NB4 (cell line): ENCODE results near the gene S1PR5.
A peak's percentile ranks its signal among the peaks of the same experiment; 100 is the strongest.
"Not testable (repeated sequence)": the region's sequence is repeated elsewhere in the genome, so short reads cannot be mapped to it uniquely, and the experiment has no call there.

Experiments used
- DNase-seq: peaks from one replicate; pipeline ENCODE4 v3.0.0; 2010; ENCODE audit warnings: low read depth
- H3K4me3 ChIP-seq: one replicate; pipeline ENCODE4 v1.5.1; 2011; ENCODE audit warnings: mild to moderate bottlenecking, low read depth, low read length, moderate library complexity
- CTCF ChIP-seq: IDR thresholded peaks from one replicate; pipeline ENCODE4 v1.5.1; 2012; ENCODE audit warnings: low read depth, low read length
- MAX ChIP-seq: IDR thresholded peaks from 2 replicates; pipeline ENCODE4 v1.6.1; 2011; ENCODE audit warnings: low read depth, low read length
- MYC ChIP-seq: IDR thresholded peaks from 2 replicates; pipeline ENCODE4 v1.6.1; 2011; ENCODE audit warnings: low read depth, low read length
- POLR2A ChIP-seq: IDR thresholded peaks from 2 replicates; pipeline ENCODE4 v1.6.1; 2011; ENCODE audit warnings: mild to moderate bottlenecking; ENCODE audit not compliant: insufficient read length; ENCODE audit errors: extremely low read depth

The S1PR5 gene

GRCh38 chr19:10553943-10554381 lies 36.7 kb upstream of the S1PR5 start:
- DNase-seq: peak; percentile 36
- TF ChIP-seq MYC (no peak), MAX (no peak), CTCF (no peak), POLR2A (no peak)
- no peak overlapping the region for H3K4me3 ChIP-seq

- DNase-seq: peak; percentile 57
- TF ChIP-seq MYC (no peak), MAX (no peak), POLR2A (no peak), CTCF (no peak)
- H3K4me3 ChIP-seq: no peak overlapping the region
Measured at GRCh38 chr19:10553087-10553667, 35.9 kb upstream of the S1PR5 start.

DNA sequence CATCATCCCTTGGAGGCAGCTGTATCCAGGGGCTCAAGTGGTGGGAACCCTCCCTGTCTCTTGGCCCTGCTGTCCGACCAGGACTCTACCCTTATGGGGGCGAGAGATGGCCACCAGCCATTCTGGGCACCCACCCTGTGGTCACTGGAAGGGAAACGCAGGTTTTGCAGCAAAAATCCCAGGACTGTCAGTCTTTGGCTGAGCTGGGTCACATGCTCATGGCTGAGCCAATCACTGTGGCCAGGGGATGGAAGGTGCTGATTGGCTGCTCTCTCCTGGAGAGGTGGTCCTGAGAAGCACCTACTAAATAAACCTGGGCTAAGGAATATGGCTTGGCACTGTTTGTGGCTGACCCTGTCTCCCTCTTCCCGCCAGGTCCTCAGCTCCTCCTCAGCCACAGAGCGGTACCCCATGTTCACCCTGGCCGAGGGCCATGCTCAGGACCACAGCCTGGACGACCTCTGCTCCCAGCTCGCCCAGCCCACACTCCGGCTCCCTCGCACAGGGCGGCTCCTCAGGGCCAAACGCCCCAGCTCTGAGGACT lies 35.3 kb upstream of the S1PR5 start:
- DNase-seq: peak; percentile 79
- TF ChIP-seq CTCF (no peak), POLR2A (peak; percentile 27), MYC (no peak), MAX (peak; percentile 81)
- H3K4me3 ChIP-seq: no peak overlapping the region

GRCh38 chr19:10551698-10552301 lies 34.6 kb upstream of the S1PR5 start:
- peak; percentile 92 for DNase-seq
- TF ChIP-seq MAX (0 out of 2 replicates have a peak, but pooled peaks have one; percentile 20), POLR2A (no peak), CTCF (peak; percentile 83), MYC (no peak)
- H3K4me3 ChIP-seq: no peak overlapping the region

DNA sequence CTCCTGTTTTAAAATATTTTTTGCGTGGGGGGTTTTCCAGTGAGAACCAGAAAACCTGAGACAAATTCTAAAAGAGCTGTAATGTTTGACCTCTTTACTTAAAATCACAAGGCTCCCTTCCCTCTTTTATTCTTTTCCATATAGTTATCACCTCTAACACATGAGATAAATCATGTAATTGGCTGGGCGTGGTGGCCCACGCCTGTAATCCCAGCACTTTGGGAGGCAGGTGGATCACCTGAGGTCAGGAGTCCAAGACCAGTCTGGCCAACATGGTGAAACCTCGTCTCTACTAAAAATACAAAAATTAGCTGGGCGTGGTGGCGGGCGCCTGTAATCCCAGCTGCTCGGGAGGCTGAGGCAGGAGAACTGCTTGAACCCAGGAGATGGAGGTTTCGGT lies 33.8 kb upstream of the S1PR5 start:
- DNase-seq, H3K4me3 ChIP-seq: not testable (repeated sequence)

GRCh38 chr19:10550336-10550735 lies 33.1 kb upstream of the S1PR5 start:
- H3K4me3 ChIP-seq: no peak overlapping the region

More at GRCh38 chr19:10550336-10550735, 33.1 kb upstream of the S1PR5 start:
- TF ChIP-seq MYC: no peak
- TF ChIP-seq MAX: no peak
- TF ChIP-seq CTCF: no peak
- TF ChIP-seq POLR2A: no peak
- peak; percentile 24 for DNase-seq
